GM19240 (cell line): ENCODE measurements around the gene GPATCH4.
"Not testable (repeated sequence)": the region's sequence is repeated elsewhere in the genome, so short reads cannot be mapped to it uniquely, and the experiment has no call there.

Experiments used
- DNase-seq: peaks from one replicate; pipeline ENCODE4 v3.0.0; 2011; ENCODE audit warnings: low spot score; ENCODE audit not compliant: insufficient read length

The GPATCH4 gene

GRCh38 chr1:156598125-156598524, 3.2 kb downstream of the GPATCH4 start:
- no peak for DNase-seq

- DNase-seq, result no peak
Observed at GRCh38 chr1:156596426-156596825, 4.9 kb downstream of the GPATCH4 start.

GRCh38 chr1:156595016-156595415, 6.3 kb downstream of the GPATCH4 start:
- no peak for DNase-seq

GRCh38 chr1:156594190-156594589, 7.1 kb downstream of the GPATCH4 start:
- DNase-seq, result no peak

GRCh38 chr1:156593661-156593989, 7.7 kb downstream of the GPATCH4 start:
- no peak for DNase-seq

GRCh38 chr1:156592910-156593660, 8.2 kb downstream of the GPATCH4 start:
- no peak for DNase-seq

- no peak for DNase-seq
Observed at GRCh38 chr1:156592158-156592909, 8.9 kb downstream of the GPATCH4 start.

- peak; percentile 87 for DNase-seq
Observed at GRCh38 chr1:156591432-156592157, 9.7 kb downstream of the GPATCH4 start, which contains the start of gene NAXE. Gene NAXE (plus strand): TSS chr1:156591776. CDS start chr1:156591805, 29 bp downstream.

GRCh38 chr1:156591181-156591431, 10.2 kb downstream of the GPATCH4 start:
- DNase-seq, result no peak

GRCh38 chr1:156590326-156591180, 10.7 kb downstream of the GPATCH4 start:
- DNase-seq, result no peak

- no peak for DNase-seq
Observed at GRCh38 chr1:156589546-156589945, 11.7 kb downstream of the GPATCH4 start.

GRCh38 chr1:156587927-156588326, 13.4 kb downstream of the GPATCH4 start:
- not testable (repeated sequence) for DNase-seq

GRCh38 chr1:156586892-156587477, 14.3 kb downstream of the GPATCH4 start:
- DNase-seq, result no peak

- no peak for DNase-seq
Observed at GRCh38 chr1:156586323-156586722, 15.0 kb downstream of the GPATCH4 start.

GRCh38 chr1:156584813-156585212, 16.5 kb downstream of the GPATCH4 start:
- no peak for DNase-seq

- peak; percentile 66 for DNase-seq
Observed at GRCh38 chr1:156583821-156584622, 17.3 kb downstream of the GPATCH4 start.

GRCh38 chr1:156582388-156583017, 18.8 kb downstream of the GPATCH4 start:
- no peak for DNase-seq

- DNase-seq, result no peak
Observed at GRCh38 chr1:156581661-156582387, 19.5 kb downstream of the GPATCH4 start.

- DNase-seq, result no peak
Observed at GRCh38 chr1:156579472-156579871, 21.8 kb downstream of the GPATCH4 start, which contains the start of gene TTC24. Gene TTC24 (plus strand): TSS chr1:156579723. CDS start chr1:156581365, 1,642 bp downstream.
